HL-60/S4 (cell line): ENCODE data around the gene GJD2.

ENCODE experiments used
- in situ Hi-C: fragments of 300-500 bp; cut with MboI; formaldehyde crosslinking; loops from 2 replicates; pipeline ENCODE4 v1.14.3; 2022; ENCODE audit warnings: low sequenced_read_pairs

Gene GJD2

GRCh38 chr15:34773917-34774316 is 19.1 kb upstream of the GJD2 start:
- in situ Hi-C loops = no loop called here

DNA sequence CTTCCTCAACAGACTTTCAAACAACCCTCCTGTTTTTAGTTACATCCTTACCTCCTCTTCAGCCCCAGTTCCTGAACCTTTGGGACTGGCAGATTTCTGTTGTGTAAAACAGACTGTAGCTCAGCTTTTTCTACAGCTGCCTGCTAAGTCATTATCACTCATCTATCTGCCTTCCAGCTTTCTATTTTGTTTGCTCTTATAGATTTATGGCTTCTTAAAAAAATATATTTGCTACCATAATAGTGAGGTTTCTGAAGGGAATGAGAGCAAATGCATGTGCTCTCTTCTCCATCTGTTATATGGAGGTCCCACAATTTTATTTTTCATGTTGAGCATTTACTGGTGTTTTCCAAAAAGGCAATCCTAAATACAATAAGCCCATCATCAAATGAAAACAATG is 18.2 kb upstream of the GJD2 start:
- in situ Hi-C loops = no loop called here

DNA sequence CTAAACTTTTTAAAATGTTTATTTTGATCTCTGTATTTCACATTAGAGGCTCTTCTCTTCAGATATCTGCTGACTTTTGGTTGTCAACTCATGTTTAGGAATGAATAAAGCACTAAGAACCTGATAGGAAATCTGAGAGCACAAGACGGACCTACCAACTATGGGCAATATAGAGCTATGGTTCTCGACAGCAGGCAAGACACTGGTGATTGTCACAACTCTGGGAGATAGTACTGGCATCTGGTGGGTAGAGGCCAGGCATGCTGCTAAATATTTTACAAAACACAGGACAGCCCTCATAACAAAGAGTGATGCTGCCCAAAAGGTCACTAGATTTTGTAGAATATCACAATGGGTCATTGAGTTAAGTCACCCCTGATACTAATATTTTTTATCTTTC is 17.5 kb upstream of the GJD2 start:
- in situ Hi-C loops = no loop called here

- in situ Hi-C loops = no loop called here
These were observed 14.9 kb upstream of the GJD2 start for GRCh38 chr15:34769711-34770110.

- in situ Hi-C loops = no loop called here
These were observed 13.7 kb upstream of the GJD2 start for GRCh38 chr15:34768530-34768929.

- in situ Hi-C loops = no loop called here
These were observed 10.9 kb upstream of the GJD2 start for GRCh38 chr15:34765741-34766140.

DNA sequence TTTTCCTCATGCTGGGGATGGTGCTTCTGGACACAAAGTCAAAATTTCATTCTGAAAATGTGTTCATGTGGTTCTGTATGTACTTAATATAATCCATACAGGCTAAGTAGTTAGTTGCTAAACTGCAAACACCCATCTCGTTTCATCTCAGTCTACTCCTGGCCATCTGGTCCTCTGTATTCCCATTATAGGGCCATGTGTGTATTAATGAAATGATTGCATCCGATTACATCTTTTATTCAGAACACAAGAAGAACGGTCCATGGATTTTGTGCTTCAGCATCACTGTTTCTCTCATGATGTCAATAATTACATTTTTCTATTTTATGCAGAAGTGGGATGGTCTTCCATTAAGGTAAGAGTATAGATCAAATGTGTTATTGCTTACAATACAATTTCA is 6.1 kb upstream of the GJD2 start:
- in situ Hi-C loops = no loop called here

GRCh38 chr15:34759992-34760391 is 5.2 kb upstream of the GJD2 start:
- in situ Hi-C loops = no loop called here

- in situ Hi-C loops = no loop called here
These were observed 4.5 kb upstream of the GJD2 start for GRCh38 chr15:34759347-34759746.

DNA sequence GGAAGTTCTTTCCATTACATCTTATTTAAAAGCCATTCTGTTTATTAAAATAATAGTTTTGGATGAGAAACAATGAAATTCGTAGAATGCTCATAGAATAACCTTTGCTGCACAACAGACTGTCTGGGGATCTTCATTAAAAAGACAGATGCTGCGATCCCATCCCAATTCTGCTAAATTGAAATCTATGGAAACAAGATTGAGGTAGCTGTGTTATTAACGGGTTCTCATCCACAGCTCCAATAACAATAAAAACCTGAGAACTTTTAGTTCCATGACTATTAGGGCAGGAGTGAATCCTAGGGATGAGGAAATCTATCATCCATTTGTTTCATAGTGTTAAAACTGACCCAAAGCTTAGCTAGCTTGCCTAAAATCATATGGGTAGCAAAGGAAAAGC is 2.5 kb upstream of the GJD2 start:
- in situ Hi-C loops = no loop called here

DNA sequence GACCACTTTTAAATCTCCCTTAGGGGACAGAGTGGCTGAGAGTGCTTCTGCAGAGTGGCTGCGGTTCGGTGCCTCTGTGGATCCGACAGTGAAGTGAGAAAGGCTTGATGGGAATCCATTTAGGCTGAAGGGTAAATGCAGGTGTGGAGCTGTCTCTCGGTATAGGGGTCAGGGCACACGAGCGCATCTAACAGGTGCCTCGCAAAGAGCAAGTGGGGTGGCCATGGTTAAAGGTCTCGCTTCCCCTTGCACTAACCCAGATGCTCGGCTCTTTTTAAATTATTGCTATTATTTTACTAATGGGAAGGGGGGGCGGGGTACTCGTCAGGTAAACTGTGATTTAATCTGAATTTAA is 598 bp upstream of the GJD2 start:
- in situ Hi-C loops = no loop called here

- in situ Hi-C loops = no loop called here
These were observed 612 bp downstream of the GJD2 start for GRCh38 chr15:34754171-34754601.

DNA sequence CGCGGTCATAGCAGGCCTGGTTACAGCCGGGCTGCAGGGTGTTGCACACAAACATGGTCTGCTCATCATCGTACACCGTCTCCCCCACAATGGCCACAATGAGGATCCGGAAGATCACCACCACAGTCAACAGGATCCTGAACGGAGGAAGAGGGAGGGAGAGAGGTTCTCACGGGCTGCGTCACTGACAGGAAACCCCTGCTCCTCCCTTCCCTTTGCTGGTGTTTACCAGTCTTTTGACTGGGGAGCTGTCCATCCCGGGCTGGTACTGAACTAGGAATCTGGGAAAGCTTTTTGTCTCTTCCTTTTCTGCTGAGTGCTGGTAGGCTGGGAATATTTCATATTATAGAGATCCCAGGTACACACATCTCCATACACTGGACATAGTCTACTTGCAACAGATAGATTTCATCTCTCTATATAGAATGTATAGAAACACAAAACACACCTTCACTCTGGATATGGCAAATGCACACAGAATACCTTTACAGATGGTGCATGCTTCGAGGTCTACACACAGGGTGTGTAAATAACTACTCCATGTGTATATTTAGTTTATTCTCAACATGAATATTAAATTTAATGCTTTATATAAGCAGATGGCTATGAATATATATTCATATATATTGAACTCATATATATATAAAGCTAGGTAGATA is 1.4 kb downstream of the GJD2 start:
- in situ Hi-C loops = no loop called here

GRCh38 chr15:34749691-34750090 is 5.1 kb downstream of the GJD2 start:
- in situ Hi-C loops = no loop called here

DNA sequence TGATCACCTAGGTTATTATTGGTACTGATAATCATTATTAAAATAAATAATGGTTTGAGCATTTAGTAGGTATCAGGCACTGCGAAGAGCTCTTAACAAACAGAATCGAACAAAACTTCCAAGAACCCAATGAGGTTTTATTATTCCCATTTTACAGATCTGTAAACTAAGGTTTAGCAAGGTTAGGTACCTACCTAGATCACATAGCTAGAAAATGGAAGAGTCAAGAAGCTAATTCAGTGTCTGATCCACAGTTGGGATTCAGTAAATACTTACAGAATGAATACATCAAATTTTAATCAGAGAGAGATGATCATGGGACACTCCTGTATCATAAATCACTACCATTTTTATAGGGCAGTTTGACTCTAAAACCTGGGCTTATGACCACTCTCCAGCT is 15.5 kb downstream of the GJD2 start:
- in situ Hi-C loops = no loop called here

GRCh38 chr15:34738002-34738401 is 16.8 kb downstream of the GJD2 start:
- in situ Hi-C loops = no loop called here

DNA sequence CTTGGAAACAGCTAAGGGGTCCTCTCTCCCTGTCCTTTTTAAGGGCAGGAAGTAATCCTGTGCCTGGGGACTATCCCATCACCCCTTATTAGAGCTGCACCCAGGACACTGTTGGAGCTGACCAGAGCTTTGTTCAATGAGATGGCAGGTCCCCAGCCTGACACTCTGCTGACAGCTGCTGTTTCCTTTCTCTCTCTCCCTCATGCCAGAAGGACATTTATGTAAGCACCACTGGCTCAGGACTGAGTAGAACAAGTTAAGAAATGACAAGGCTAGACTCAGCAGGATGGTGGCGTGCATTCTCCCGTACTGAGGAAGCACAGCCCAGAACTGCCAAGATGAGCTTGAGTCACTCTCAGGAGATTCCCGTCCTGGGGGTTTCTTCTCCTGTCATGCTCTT is 17.3 kb downstream of the GJD2 start:
- in situ Hi-C loops = no loop called here

DNA sequence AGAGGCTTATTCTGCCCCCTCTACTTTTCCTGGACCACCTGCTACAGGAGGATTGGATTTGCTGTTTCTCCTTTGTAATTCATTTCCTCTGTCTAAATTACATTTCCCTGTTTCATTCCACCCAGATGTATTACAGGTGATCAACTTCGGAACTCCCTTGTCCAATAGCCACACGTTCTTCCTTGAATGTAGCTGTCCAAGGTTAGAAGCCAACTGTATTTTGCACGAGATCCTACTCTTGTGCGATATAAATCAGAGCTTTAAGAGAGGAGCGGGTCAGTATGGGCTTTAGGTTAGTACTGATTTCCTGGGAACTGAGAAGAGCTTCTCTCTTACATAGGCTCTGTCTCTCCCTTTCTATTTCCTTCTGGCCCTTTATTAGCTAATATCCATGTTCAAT is 20.5 kb downstream of the GJD2 start:
- in situ Hi-C loops = no loop called here

- in situ Hi-C loops = no loop called here
These were observed 21.2 kb downstream of the GJD2 start for GRCh38 chr15:34733621-34734020.

GRCh38 chr15:34732430-34732829 is 22.4 kb downstream of the GJD2 start:
- in situ Hi-C loops = no loop called here

DNA sequence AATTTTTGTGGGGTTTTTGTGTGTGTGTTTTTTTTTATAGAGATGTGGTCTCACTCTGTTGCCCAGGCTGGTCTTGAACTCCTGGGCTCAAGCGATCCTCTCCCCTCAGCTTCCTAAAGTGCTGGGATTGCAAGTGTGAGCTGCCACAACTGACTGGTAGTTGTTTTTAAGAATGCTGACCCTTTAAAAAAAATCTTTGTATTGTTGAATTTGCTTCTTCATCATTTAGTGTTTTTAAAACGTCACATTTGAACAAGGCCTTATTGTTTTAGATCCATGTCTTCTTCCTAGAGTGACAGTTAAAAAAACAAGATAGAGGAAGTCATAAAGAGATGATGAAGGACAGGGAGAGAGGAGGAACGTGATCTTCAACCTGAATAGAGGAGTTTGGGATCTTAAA is 24.1 kb downstream of the GJD2 start:
- in situ Hi-C loops = no loop called here

DNA sequence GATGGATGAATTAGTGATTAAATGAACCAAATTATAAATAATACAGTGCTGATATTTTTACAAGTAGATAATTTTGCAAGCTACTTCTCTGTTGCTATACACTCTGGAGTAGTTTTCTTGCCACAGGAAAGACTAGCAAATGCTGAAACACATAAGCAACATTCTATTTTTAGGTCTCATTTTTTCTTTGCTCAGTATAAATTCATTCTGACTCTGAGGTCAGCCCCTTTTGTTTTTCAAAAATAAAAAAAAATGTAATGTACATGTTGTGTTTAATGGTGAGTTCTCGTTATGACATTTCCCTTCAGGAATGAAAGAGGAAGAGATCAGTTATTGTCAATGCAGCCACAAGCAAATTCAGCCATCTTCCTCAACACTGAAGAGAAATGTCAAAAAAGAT is 24.9 kb downstream of the GJD2 start:
- in situ Hi-C loops = no loop called here

GRCh38 chr15:34729056-34729455 is 25.7 kb downstream of the GJD2 start:
- in situ Hi-C loops = no loop called here
